HepG2 (cell line): ENCODE results near the gene CHM. TPM values are rescaled to one million over a fixed set of nuclear protein-coding genes. Genes with fewer than 3 reads are reported as not detected.

Source experiments
- ATF7 ChIP-seq, 2 experiments: fragments of 450-650 bp in 1 of 2; sonication (generic) in 1 of 2; formaldehyde crosslinking in 1 of 2; IDR thresholded peaks; 2 replicates each; pipeline versions ENCODE4 v1.4.0 to v1.6.1; 2016 to 2020; ENCODE audit warnings: antibody characterized with exemption in 1 of 2, mild to moderate bottlenecking in 1 of 2, missing genetic modification reagents in 1 of 2
- CEBPB ChIP-seq: IDR thresholded peaks from 2 replicates; pipeline ENCODE4 v1.6.1; 2011; ENCODE audit warnings: low read depth, low read length, improper control_type of control experiment, borderline replicate concordance
- CHD4 ChIP-seq: fragments of 200-600 bp; sonication (generic); IDR thresholded peaks from 2 replicates; pipeline ENCODE4 v1.7.0; 2017; ENCODE audit warnings: mild to moderate bottlenecking, low read length, borderline replicate concordance
- GFI1 ChIP-seq: sonication (generic); formaldehyde crosslinking; IDR thresholded peaks from 2 replicates; pipeline ENCODE4 v1.5.0; 2020; ENCODE audit warnings: missing genetic modification reagents, mild to moderate bottlenecking, borderline replicate concordance
- GZF1 ChIP-seq: sonication (generic); formaldehyde crosslinking; IDR thresholded peaks from 2 replicates; pipeline ENCODE4 v1.5.1; 2020; ENCODE audit warnings: mild to moderate bottlenecking, missing genetic modification reagents
- HOXA9 ChIP-seq: sonication (generic); formaldehyde crosslinking; IDR thresholded peaks from 2 replicates; pipeline ENCODE4 v1.8.1; 2022; ENCODE audit warnings: missing genetic modification reagents, mild to moderate bottlenecking, moderate library complexity, borderline replicate concordance
- JUN ChIP-seq: sonication (generic); formaldehyde crosslinking; IDR thresholded peaks from 2 replicates; pipeline ENCODE4 v1.4.0; 2020; ENCODE audit warnings: mild to moderate bottlenecking, missing genetic modification reagents
- KLF9 ChIP-seq: IDR thresholded peaks from 2 replicates; pipeline ENCODE4 v1.6.1; 2016; ENCODE audit warnings: low read depth
- MAZ ChIP-seq, 2 experiments: sonication (generic) in 1 of 2; formaldehyde crosslinking in 1 of 2; IDR thresholded peaks; 2 replicates each; pipeline versions ENCODE4 v1.5.0 to v1.6.1; 2012 to 2020; ENCODE audit warnings: low read depth in 2 of 2, mild to moderate bottlenecking in 2 of 2, borderline replicate concordance in 1 of 2, improper control_type of control experiment in 1 of 2, low read length in 1 of 2, missing genetic modification reagents in 1 of 2, moderate library complexity in 1 of 2
- PHF20 ChIP-seq: sonication (generic); formaldehyde crosslinking; IDR thresholded peaks from 2 replicates; pipeline ENCODE4 v1.5.0; 2020; ENCODE audit warnings: mild to moderate bottlenecking, missing genetic modification reagents
- TARDBP ChIP-seq: sonication (generic); formaldehyde crosslinking; IDR thresholded peaks from 2 replicates; pipeline ENCODE4 v1.8.0; 2022; ENCODE audit warnings: mild to moderate bottlenecking, missing genetic modification reagents
- TBP ChIP-seq: sonication (generic); formaldehyde crosslinking; IDR thresholded peaks from 2 replicates; pipeline ENCODE4 v1.5.0; 2020; ENCODE audit warnings: missing genetic modification reagents
- TBX3 ChIP-seq: fragments of 450-650 bp; IDR thresholded peaks from 2 replicates; pipeline ENCODE4 v1.6.1; 2017; ENCODE audit warnings: antibody characterized with exemption, mild to moderate bottlenecking, inconsistent platforms, borderline replicate concordance
- TEAD3 ChIP-seq: optimal IDR thresholded peaks from 2 replicates; pipeline ENCODE3; 2016; ENCODE audit warnings: borderline replicate concordance
- ZMYM4 ChIP-seq: sonication (generic); formaldehyde crosslinking; IDR thresholded peaks from 2 replicates; pipeline ENCODE4 v1.8.1; 2023; ENCODE audit warnings: mild to moderate bottlenecking, missing genetic modification reagents
- ZNF12 ChIP-seq: sonication (generic); formaldehyde crosslinking; IDR thresholded peaks from 2 replicates; pipeline ENCODE4 v1.5.0; 2020; ENCODE audit warnings: missing genetic modification reagents
- ZNF337 ChIP-seq: sonication (generic); formaldehyde crosslinking; IDR thresholded peaks from 2 replicates; pipeline ENCODE4 v1.5.1; 2020; ENCODE audit warnings: missing genetic modification reagents, low read depth, mild to moderate bottlenecking, borderline replicate concordance
- ZNF614 ChIP-seq: IDR thresholded peaks from 2 replicates; pipeline ENCODE4 v1.6.1; 2018; ENCODE audit warnings: missing biosample characterization, missing genetic modification reagents, inconsistent platforms, borderline replicate concordance
- ZNF788 ChIP-seq: sonication (generic); formaldehyde crosslinking; IDR thresholded peaks from 2 replicates; pipeline ENCODE4 v1.5.0; 2020; ENCODE audit warnings: mild to moderate bottlenecking, missing genetic modification reagents, borderline replicate concordance
- polyA plus RNA-seq, 8 experiments: library from polyadenylated mRNA; depleted of rRNA in 3 of 8; stranded (reverse) in 7 of 8; unstranded in 1 of 8; fragments of >200 nt; fragmentation: Illumina TruSeq in 4 of 8; extraction: Trizol in 4 of 8; gene quantifications; 2 replicates each; pipeline versions ENCODE4 v1.2.1 to v1.2.3, GENCODE V29; 2011 to 2016; ENCODE audit warnings: low read depth in 4 of 8, missing spikeins in 1 of 8, mixed read lengths in 1 of 8; ENCODE audit not compliant: insufficient read depth in 1 of 8
- total RNA-seq, 5 experiments: library from RNA; depleted of rRNA; stranded (reverse); fragments of >200 nt; fragmentation: Illumina TruSeq; extraction: Trizol; gene quantifications; 2 replicates each; pipeline ENCODE4 v1.2.3, GENCODE V29; 2016; ENCODE audit warnings: low read depth in 1 of 5
- TF ChIP-seq, protein P1 (sequence below): IDR thresholded peaks from 2 replicates; pipeline ENCODE4 v1.6.1; 2018; ENCODE audit warnings: missing genetic modification reagents, mild to moderate bottlenecking, missing compliant biosample characterization
- TF ChIP-seq, protein P2 (sequence below): IDR thresholded peaks from 2 replicates; pipeline ENCODE4 v1.6.1; 2016; ENCODE audit warnings: missing biosample characterization, missing genetic modification reagents, low read depth
- TF ChIP-seq, protein P3 (sequence below): sonication (generic); formaldehyde crosslinking; IDR thresholded peaks from 2 replicates; pipeline ENCODE4 v1.4.0; 2020; ENCODE audit warnings: missing genetic modification reagents, borderline replicate concordance

Gene CHM
- total and polyA plus RNA-seq, 2 of the 13 experiments (the other 11 are each of a cell fraction or from before 2014, with no cell fraction given): 15.1 to 15.5 TPM

DNA sequence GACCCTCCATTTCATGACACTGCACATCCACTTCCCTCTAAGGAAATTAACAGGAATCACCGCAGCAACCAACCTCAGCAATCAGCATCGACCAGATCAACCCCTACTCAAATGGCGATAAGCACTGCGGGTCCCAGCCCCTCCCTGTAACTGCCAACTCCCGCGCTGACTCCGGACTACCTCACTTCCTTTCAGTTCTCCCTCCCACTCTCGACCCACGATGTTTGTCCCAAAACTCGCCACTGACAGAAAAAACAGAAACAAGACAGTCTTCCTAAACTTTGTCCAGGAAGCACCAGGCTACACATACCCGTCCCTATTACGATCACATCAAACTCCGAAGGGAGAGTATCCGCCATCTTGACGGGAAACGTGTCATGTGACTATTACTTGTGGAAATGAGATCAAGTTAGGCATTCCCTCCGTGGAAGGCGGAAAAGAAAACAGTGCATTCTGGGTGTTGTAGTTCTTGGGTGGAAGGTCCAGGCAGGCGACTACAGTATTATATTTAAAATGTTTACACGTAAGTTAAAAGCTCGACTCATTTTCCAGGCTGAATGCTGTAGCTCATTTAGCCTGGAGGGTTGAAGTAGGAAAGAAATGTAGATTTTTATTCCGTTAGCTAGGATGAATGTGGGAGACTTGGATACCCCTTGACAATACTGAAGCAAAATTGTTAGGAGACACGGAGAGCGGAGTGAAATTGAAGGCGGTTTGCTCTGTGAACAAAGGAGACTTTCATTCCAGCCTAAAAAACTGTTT, at the start of gene CHM (continued):
- TF ChIP-seq ATF7 (IDR thresholded peaks at IDR 0.05) (no peak), ATF7 (CRISPR knock-in tag; IDR thresholded peaks at IDR 0.05) (no peak), TEAD3 (CRISPR knock-in tag) (peak; percentile 52), HOXA9 (CRISPR knock-in tag) (no peak), ZNF337 (CRISPR knock-in tag) (no peak), MAZ (IDR thresholded peaks at IDR 0.05; ENCODE audit: borderline replicate concordance, low read depth, low read length) (no peak), MAZ (CRISPR knock-in tag; IDR thresholded peaks at IDR 0.05; ENCODE audit: low read depth) (no peak), KLF9 (CRISPR knock-in tag) (no peak), GZF1 (CRISPR knock-in tag) (no peak), TBP (CRISPR knock-in tag) (no peak), CEBPB (no peak), ZMYM4 (CRISPR knock-in tag) (peak; percentile 64), TBX3 (no peak), TARDBP (CRISPR knock-in tag) (no peak), ZNF12 (CRISPR knock-in tag) (0 out of 2 replicates have a peak, but pooled peaks have one; percentile 46), JUN (CRISPR knock-in tag) (no peak), ZNF614 (CRISPR knock-in tag) (peak; percentile 83; the same call in 1 of the 2 replicates), GFI1 (CRISPR knock-in tag) (no peak), ZNF788 (CRISPR knock-in tag) (no peak), PHF20 (peak; percentile 78), CHD4 (no peak)
- TF ChIP-seq, protein P1, sequence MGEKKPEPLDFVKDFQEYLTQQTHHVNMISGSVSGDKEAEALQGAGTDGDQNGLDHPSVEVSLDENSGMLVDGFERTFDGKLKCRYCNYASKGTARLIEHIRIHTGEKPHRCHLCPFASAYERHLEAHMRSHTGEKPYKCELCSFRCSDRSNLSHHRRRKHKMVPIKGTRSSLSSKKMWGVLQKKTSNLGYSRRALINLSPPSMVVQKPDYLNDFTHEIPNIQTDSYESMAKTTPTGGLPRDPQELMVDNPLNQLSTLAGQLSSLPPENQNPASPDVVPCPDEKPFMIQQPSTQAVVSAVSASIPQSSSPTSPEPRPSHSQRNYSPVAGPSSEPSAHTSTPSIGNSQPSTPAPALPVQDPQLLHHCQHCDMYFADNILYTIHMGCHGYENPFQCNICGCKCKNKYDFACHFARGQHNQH (CRISPR knock-in tag): peak; percentile 26; the same call in 1 of the 2 replicates
- TF ChIP-seq, protein P2, sequence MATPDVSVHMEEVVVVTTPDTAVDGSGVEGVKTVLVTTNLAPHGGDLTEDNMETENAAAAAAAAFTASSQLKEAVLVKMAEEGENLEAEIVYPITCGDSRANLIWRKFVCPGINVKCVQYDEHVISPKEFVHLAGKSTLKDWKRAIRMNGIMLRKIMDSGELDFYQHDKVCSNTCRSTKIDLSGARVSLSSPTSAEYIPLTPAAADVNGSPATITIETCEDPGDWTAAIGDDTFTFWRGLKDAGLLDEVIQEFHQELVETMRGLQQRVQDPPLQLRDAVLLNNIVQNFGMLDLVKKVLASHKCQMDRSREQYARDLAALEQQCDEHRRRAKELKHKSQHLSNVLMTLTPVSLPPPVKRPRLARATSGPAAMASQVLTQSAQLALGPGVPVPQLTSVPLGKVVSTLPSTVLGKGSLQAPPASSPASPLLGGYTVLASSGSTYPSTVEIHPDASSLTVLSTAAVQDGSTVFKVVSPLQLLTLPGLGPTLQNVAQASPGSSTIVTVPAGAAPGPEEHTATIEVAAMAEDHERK (CRISPR knock-in tag): no peak
- TF ChIP-seq, protein P3, sequence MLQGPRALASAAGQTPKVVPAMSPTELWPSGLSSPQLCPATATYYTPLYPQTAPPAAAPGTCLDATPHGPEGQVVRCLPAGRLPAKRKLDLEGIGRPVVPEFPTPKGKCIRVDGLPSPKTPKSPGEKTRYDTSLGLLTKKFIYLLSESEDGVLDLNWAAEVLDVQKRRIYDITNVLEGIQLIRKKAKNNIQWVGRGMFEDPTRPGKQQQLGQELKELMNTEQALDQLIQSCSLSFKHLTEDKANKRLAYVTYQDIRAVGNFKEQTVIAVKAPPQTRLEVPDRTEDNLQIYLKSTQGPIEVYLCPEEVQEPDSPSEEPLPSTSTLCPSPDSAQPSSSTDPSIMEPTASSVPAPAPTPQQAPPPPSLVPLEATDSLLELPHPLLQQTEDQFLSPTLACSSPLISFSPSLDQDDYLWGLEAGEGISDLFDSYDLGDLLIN (CRISPR knock-in tag): no peak
